Activated T-cell treated with anti-CD3 and anti-CD28 coated beads, Interleukin-2, amount 50 U/mL, for 1 hour (primary cell): Measurements from ENCODE around the gene ADAMTS13.

Source experiments
- DNase-seq: peaks from one replicate; pipeline ENCODE4 v3.0.0-alpha.2; 2020

The ADAMTS13 gene

DNA sequence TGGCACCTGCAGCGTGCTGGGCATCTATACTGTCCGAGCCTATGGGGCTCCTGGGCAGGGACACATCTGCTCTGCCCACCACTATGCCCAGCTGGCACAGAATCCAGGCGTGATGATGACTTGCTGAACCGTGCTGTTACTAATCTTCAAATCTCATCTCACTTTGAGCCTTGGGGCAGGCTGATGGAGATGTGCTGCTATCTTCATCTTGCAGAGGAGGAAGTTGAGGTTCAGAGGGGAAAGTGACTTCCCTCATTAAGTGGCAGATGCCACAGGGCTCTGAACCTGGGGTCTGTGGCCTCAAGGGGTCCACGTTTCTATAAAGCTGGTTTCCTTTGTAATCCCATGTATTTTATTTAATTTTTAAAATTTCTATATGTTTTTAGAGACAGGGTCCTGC is 52.0 kb downstream of the ADAMTS13 start:
- no peak for DNase-seq

DNA sequence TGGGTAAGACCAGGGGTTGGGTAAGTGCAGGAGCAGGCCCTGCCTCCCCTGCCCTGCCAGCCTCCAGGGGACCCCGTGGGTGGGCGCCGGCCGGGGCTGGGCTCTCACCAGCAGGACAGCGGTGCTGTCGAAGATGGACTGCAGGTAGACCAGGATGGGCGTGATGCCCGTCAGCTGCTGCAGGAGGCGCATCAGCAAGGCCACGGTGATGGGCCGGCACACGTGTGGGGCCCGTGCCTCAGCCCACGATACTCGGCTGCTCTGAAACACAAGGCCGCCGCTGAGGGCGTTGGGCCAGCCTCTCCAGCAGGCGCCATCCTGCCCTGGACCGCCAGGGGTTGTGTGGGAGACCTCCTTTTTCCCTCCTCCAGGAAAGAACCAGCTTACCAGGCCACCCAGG is 52.7 kb downstream of the ADAMTS13 start:
- DNase-seq: no peak

DNA sequence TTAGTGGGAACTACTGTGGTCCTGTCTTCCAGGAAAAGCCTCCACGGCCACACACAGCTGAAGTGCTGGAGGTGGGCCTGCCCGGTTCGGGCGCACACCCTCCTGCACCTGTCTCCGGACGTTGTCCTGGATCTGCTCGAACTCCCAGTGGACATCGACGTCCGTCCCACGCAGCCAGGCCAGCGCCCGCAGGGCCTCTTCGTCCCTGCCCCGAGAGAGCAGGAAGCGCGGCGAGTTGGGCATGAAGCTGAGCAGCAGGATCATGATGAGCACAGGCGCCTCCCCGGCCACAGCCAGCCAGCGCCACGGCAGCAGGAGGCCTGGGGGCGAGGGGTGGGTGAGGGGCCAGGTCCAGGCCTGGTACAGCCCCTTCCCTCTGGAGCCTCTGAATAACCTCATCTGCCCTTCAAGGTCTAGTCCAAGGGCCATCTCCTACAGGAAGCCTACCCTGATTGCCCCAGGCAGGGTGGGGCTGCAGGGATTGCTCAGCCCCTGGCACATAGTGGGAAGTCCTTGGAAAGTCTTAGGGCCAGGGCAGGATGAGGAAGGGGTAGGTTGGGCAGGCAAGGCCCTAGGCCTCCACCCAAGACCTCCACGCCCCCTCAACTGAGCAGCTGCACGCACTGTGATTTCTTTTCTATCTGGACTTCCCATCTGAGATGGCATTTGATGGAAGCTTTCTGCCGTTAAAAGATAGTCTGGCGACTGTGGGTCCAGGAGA is 53.3 kb downstream of the ADAMTS13 start:
- no peak for DNase-seq

DNA sequence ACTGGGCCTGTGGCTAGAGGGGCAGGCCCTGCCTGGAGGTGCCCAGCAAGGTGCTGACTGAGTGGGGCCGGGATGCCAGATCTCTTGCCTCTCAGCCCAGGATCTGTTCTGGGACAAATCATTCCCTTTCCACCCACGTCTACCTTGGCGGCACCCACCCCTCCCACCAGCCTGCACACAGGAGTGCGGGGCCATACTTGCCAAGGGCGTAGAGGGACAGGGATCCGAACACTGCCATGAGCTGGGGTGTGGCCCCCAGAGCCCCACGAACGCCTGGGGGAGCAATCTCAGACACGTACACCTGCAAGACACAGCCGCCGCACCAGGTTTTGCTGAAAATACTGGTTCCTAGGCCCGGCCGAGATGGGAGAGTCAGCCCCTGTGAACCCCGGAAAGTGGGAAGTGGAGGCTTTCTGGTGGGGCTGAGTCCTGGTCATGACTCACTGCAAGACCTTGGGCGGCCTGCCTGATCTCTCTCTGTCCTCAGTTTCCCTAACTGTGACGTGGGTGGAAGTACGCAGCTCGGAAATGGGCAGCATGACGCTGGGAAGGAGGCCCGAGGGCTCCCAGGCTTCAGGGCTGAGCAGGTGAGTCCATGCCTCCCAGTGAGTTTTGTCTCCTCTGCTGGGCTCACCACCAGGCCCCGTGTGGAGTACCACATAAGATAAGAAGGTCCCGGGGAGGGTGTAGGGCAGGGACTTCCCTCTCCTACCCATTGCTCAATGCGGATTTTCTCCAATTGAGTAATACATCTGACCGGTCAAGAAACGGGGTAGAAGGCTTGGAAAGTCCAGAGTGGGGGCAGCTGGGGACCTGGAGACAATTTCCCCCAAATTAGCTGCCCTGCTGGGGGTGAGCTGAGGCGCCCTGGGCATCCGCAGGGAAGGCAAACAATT is 54.1 kb downstream of the ADAMTS13 start:
- DNase-seq: no peak

DNA sequence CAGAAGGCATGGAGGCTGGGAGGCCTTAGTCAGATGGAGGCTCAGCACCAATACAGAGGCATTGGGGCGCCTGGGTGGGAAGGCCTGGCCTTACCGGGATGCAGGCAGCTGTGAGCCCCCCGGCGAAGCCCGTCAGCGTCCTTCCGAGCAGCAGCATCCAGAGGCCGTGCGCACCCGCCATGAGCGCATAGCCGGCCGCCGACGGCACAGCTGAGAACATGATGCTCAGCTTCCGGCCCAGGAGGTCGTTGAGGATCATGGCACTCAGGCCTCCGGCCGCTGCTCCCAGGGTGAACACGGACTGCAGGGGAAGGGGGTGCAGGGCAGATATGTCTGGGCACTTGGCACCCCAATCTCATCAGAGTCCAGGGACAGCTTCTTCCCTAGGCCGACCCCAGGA is 54.8 kb downstream of the ADAMTS13 start:
- DNase-seq: no peak

DNA sequence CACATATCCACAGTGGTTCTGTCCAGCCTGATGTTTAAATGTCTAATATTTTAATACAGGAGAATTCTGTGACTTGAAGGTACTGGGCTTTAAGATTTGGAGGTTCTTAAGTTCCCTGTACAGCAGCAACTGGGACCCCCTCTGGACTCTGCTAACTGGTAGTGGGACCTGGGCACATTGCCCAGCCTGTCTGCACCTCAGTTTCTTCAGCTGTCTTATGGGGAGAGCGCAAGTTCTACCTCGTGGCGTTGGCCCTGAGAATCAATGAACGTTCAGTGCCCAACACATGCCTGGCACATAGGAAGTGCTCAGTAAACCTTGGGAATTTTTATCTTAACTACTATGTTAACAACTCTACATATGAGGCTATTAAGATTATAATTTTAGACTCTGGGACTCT is 55.3 kb downstream of the ADAMTS13 start:
- DNase-seq: no peak

DNA sequence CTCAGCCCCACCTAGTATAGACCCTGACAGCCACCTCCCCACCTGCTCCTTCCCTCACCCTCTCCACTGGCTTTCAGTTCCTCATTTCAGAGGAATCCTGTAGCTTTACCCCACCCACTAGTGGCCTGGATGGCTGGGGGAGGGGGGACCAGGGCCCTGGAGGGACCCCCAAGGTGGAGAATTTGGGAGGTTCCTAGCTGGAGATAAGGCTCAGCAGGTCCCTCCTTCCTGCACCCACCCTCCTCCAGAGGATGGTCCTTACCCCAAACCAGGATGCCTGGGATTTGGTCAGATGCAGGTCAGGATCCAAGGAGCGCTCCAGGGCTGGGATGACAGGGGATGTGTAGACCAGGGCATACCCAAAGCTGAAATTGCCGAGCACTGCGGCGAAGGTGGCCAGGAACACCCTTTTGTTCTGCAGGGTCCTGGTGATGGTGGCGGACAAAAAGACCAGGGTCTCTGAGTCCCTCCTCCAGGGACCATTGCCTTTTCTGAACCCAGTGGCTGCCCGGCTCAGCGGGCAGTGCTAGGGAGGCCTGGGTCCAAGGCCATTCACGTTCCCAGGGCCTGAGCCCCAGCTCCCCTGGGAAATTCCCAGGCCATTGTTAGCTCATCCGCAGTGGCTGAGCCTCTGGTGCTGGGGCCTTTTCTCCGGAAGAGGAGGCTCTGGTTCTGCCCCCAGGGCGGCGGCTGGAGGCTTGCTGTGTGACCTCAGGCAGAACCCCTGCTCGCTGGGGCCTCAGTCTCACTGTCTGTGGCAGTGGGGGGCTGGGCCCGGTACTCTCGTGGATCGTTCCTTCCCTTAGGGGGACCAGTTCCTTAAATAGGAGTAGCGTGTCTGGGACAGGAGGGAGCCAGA is 56.1 kb downstream of the ADAMTS13 start:
- no peak for DNase-seq

DNA sequence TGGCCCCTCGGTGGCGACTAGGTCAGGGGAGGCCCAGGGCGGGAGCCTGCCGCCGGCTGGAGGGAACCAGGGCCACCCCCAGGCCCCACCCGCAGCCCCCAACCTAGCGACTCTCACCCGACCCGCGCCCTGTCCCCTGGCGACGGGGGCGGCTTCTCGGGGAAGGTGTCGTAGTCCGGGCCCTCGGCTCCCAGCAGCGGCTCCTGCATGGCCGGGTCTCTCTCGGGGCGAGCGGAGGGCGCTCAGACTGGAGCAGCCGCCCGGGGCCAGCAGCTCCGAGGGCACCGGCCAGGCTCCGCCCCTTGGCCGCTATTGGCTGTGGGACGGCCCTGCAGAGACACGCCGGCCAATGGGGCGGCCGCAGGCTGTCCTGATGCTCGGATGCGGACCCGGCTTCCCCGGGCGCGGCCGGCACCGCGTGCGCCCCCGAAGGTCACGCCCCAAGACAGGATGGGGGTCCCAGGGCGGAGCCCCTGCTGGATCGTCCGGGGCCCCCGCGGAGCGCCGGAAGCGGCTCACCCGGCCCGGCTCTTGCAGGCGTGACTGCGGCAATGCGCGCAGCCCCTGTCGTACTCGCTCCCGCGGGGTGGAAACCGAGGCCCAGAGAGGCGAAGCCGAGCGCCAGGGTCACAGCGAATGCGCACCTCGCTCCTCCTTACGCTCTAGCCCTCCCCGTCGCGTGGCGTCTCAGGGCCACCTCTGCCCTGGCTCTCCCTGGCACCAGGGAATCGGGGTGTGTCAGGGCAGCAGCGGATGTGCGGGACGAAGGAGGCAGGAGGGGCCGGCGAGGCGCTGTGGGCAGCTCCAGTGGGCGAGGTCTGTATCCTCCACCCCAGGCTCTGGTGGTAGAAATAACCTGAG is 56.9 kb downstream of the ADAMTS13 start, which contains the start of gene SLC2A6:
TSS of gene SLC2A6 (minus strand) at position 249 of the 861 bp plus-strand sequence. CDS start at position 209, 40 bp downstream.
- DNase-seq: peak; percentile 83

DNA sequence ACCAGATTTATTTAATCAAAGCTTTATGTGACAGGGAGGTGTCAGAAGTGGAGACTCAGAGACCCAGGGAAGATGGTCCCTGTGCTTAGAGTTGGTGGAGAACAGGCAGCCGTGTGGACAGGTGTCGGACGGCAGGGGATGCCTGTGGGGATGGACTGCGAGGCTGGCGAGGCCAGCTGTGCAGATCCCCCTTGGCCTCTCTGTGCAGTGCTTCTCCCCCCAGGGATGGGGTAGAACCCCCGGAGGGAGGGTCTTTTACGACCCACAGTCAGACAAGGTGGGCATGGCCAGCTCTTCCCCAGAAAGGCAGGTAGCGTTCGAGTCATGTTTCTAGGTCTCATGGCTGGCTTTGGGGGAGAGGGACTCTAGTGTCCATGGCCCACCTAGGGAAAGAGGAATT is 61.4 kb downstream of the ADAMTS13 start:
- DNase-seq: no peak

DNA sequence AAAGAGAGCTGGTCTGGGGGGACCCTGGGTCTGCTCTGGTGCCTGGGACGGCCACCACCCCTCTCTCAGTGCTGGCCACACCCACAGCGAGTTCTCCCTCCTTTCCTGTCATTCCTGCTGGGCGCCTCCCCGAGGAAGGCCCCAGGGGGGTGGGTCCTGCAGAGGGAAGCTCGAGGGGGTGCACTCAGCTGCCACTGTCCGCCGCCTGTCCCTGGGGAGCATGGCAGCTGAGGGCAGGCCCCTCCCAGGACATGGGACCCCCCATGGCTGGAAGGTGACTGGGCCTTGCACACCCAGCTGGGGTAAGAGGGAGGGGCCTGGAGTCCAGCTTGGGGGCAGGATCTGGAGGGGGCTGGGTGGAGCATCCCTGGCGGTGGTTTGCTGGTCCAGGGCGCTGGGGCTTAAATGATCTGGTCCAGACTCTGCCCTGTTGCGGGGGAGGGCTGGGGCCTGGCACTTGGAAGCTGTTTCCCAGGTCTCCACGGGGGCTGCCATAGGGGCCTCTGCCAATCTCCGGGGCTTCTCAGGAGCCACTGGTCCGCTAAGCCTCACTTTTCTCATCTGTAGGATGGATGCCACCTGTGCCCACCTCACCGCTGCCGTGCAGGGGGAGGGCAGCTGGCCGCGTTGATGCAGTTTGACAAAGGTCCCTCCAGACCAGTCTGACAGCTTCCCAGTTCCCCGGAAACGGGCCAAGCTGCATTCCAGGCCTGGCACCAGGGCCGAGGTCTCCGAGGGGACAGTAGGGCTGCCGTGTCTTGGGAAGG is 62.7 kb downstream of the ADAMTS13 start:
- DNase-seq: no peak

DNA sequence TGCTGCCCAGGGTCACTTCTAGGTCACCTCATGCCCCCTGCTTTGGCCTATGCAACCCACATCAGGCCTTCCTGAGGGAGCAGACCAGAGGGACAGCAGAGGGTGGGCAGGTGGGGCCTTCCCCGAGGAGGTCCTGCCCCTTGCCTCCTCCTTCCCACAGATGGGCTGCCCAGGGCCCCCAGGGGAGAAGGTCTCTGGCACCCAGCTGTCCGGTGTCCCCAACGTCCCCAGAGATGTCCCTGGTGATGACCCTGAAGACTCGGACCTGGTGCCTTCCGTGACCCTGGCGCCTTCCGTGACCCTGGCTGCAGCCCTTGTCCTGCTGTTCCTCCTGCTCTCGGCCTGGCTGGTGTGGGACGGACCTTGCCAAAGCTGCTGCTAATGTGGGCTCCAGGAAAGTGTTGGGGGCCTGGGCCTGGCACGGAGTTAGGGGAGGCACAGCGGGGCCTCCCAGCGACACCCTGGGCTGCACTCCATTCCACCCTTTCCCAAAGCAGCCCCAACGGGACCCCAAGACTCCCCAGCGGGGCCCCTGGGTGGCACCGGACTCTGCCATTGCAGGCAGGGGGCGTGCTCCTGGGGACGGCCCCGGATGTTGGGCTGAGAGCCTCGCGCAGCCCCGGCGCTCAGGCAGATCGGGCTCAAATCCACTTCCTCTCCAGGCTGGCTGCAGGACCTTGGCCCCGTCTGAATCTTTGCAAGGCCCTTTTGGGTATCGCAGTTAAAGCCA is 63.5 kb downstream of the ADAMTS13 start:
- DNase-seq: no peak

DNA sequence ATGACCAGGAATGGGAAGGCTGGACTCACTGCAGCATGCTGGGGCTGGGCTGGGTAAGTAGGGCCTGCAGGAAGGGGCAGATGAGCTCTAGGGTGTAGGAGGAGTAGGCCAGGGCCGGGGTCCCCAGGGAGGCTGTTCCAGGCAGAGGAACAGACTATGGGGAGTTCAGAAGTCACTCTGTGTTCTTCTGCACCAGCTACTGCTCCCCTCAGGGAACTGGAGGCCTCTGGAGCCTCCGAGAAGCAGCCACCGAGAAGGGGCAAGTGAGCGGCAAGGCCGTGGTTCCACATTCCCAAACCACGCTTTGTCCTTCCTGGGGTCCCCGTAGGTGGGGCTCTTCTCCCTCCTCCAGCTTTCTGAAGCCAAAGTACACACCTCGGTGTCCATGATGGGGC is 65.2 kb downstream of the ADAMTS13 start:
- no peak for DNase-seq

DNA sequence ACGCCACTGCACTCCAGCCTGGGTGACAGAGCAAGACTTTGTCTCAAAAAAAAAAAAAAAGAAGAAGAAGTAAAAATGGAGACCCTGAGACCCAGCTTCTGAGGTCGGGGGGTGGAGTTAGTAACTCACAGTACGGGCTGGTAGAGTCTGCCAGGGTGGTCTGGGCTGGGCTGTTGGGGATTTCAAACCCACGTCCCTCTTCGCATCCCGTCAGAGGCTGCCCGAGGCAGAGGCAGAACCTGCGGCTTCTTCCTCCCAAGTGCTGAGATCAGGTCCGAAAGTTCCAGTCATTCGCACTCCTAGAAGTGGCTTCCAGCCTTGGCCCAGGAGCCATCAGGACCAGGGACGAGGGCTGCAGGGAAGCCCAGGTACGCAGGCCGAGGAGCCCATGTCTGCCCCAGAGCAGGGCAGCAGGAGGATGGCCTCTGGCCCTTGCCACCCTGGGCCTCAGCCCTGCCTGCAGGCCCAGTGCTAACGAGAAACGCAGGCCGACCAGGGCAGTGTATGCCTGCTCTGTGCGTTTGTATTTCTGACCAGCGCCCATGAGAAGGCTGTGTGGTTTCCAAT is 66.6 kb downstream of the ADAMTS13 start:
- DNase-seq: no peak

DNA sequence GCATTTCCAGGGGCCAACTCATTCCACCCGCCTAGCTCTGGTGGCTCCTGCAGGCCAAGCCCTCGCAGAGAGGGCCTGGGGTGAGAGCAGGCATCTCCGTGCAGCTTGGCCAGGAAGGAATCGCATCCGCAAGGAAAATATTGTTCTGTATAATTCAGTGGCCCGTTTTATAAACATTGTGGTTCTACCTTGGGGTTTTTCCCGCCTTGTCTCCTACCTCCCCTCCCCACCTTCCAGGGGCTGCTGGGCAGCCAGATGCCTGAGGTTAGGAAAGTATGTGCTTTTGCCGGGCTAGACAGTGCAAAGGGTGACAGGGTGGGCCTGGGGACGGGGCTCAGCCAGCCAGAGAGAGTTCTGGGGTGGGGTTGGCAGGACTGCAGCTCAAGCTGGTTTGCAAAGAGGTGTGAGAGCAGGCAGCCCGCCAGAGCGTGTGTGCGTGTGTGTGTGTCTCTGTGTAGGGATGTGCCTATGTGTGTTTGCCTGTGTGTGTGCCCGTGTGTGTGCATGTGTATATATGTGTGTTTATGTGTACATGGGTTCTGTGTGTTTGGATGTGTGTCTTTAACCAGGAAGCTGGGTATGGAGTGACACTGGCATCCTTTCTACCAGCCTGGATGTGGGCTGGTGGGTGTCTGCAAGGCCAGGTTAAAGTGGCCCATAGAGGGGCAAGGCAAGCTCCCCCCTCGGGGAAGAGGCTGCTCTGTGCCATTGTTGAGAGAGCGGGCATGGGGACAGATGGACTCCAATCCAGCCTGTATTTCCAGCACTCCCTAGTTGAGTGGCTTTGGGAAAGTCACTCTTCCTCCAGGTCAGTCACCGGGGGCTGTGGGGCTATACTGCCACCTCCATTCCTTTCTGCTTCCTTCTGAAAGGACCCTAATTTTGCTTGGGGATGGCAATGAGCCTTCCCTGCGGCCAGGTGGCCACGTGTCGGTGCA is 67.4 kb downstream of the ADAMTS13 start:
- no peak for DNase-seq

DNA sequence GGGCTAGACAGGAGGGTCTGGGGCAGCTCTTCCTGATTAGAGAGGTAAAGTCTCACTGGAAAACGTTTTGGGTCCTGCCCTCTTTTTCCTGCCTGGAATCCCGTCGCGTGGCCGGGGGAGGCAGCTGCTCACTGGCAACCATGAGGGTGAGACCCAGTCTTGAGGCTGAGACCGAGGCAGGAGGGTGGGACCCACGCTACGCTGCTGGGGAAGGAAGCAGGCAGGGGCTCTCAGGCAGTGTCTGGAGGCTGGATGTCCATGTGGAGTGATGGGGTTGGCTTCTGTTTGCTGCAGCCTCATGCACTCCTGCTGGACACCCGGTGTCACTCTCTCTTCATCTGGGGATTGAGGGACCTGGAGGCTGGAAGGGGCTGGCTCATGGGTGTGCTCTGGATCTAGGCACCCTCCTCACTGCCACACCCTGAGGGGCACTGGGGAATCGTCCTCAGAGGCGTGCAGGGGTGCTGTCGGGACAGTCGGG is 68.1 kb downstream of the ADAMTS13 start:
- DNase-seq: no peak

DNA sequence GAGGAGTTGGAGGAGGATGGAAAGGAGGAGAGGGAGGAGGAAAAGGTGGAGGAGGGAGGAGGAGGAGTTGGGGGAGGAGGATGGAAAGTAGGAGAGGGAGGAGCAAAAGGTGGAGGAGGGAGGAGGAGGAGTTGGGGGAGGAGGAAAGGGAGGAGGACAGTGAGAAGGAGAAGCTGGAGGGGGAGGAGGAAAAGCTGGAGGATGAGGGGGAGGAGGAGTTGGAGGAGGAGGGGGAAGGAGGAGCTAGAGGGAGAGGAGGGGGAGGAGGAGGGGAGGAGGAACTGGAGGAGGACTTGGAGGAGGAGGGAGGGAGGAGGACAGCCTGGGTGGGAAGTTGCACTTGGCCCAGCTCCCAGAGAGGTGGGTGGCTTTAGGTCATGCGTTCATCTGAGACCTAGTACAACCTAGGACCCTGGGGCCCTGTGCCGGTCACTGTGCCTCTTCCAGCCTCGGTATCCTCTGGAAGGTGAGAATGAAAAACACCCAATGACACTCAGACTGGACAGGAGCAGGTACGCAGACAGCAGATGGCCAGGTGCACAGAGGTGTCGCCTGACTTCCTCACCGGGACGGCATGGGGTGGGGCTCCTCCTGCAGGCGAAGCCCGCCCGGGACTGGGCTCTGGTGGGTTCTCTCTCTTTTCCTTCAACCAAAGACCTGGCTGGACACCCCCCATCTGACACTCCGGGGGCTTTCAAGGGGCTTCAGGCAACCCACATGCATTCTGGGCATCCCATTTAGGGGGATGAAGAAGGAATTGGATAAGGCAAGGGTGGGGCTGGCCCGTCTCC is 68.9 kb downstream of the ADAMTS13 start:
- DNase-seq: no peak

DNA sequence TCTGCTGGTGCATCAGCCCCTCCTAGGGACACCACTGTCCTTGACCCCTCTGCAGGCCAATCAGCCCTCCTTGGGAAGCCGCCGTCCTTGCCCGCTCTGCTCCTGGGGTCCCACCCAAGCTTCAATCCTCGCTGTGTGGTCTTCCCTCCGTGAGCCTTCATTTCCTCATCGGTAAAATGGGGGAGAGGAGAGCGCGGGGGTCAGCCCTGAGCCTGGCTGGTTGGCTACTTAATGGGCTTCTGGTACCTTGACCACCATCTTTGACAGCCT is 69.4 kb downstream of the ADAMTS13 start:
- DNase-seq: no peak
